GM23248 (cell line): ENCODE measurements around the gene SLC10A3.

Experiments
- EZH2 ChIP-seq: fragments of 200-600 bp; sonication (generic); IDR thresholded peaks from 2 replicates; pipeline ENCODE4 v1.6.1; 2018; ENCODE audit warnings: antibody characterized with exemption, mild to moderate bottlenecking; ENCODE audit not compliant: insufficient read depth, poor library complexity, severe bottlenecking
- EZH2phosphoT487 ChIP-seq: fragments of 200-600 bp; sonication (generic); IDR thresholded peaks from 2 replicates; pipeline ENCODE4 v1.6.1; 2018; ENCODE audit warnings: antibody characterized with exemption, moderate library complexity, mild to moderate bottlenecking, low read depth; ENCODE audit not compliant: insufficient read depth

DNA sequence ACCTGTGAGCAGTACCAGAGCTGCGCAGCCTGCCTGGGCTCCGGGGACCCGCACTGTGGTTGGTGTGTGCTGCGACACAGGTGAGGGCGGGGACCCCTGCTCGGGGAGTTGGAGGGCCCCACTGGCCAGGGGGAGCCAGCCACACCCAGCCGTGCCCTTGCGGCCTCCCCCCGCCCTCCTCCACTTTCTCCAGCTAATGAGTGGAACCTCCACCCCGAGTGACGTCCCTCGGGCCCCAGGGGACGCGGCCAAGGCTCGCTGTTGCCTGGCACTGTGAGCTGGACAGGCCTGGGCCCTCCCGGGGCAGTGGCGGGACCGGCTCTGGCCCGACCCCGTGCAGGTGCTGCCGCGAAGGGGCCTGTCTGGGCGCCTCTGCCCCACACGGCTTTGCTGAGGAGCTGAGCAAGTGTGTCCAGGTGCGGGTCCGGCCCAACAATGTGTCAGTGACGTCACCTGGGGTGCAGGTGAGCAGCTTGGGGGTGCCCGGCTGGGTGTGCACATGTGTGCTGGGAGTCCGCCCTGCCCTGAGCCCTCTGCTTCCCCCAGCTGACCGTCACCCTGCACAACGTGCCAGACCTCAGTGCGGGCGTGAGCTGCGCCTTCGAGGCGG, 26.7 kb downstream of the SLC10A3 start:
- TF ChIP-seq EZH2phosphoT487 (no peak), EZH2 (no peak)
